ENCODE results near the gene TAGLN2.
"Not testable (repeated sequence)": the region's sequence is repeated elsewhere in the genome, so short reads cannot be mapped to it uniquely, and the experiment has no call there.

Gene TAGLN2

GRCh38 chr1:159899634-159900033, 25.7 kb downstream of the TAGLN2 start:
- not testable (repeated sequence) for DNase-seq (ENCODE audit: low read depth)

GRCh38 chr1:159898527-159898926, 26.8 kb downstream of the TAGLN2 start:
- no peak for DNase-seq (ENCODE audit: low read depth)

GRCh38 chr1:159897962-159898361, 27.3 kb downstream of the TAGLN2 start:
- DNase-seq (ENCODE audit: low read depth) = no peak

GRCh38 chr1:159896546-159896930, 28.8 kb downstream of the TAGLN2 start:
- DNase-seq (ENCODE audit: low read depth) = no peak

- DNase-seq (ENCODE audit: low read depth) = no peak
These were observed 29.3 kb downstream of the TAGLN2 start for GRCh38 chr1:159895836-159896545.

GRCh38 chr1:159895286-159895685, 30.0 kb downstream of the TAGLN2 start:
- DNase-seq (ENCODE audit: low read depth) = no peak

- no peak for DNase-seq (ENCODE audit: low read depth)
These were observed 32.4 kb downstream of the TAGLN2 start for GRCh38 chr1:159892944-159893343.

- DNase-seq (ENCODE audit: low read depth) = peak; percentile 66
These were observed 33.8 kb downstream of the TAGLN2 start for GRCh38 chr1:159891275-159892157.

- no peak for DNase-seq (ENCODE audit: low read depth)
These were observed 34.9 kb downstream of the TAGLN2 start for GRCh38 chr1:159890390-159890789.

GRCh38 chr1:159889821-159890252, 35.5 kb downstream of the TAGLN2 start:
- no peak for DNase-seq (ENCODE audit: low read depth)

GRCh38 chr1:159889202-159889601, 36.1 kb downstream of the TAGLN2 start:
- DNase-seq (ENCODE audit: low read depth) = no peak

- DNase-seq (ENCODE audit: low read depth) = no peak
These were observed 41.0 kb downstream of the TAGLN2 start for GRCh38 chr1:159884296-159884695.

- DNase-seq (ENCODE audit: low read depth) = no peak
These were observed 42.2 kb downstream of the TAGLN2 start for GRCh38 chr1:159883134-159883533.

- no peak for DNase-seq (ENCODE audit: low read depth)
These were observed 42.8 kb downstream of the TAGLN2 start for GRCh38 chr1:159882527-159882862.

GRCh38 chr1:159881622-159882526, 43.4 kb downstream of the TAGLN2 start:
- DNase-seq (ENCODE audit: low read depth) = no peak

GRCh38 chr1:159880430-159880829, 44.9 kb downstream of the TAGLN2 start:
- no peak for DNase-seq (ENCODE audit: low read depth)

- no peak for DNase-seq (ENCODE audit: low read depth)
These were observed 45.3 kb downstream of the TAGLN2 start for GRCh38 chr1:159879977-159880376.

- DNase-seq (ENCODE audit: low read depth) = no peak
These were observed 46.2 kb downstream of the TAGLN2 start for GRCh38 chr1:159879136-159879535.

GRCh38 chr1:159877695-159878444, 47.4 kb downstream of the TAGLN2 start:
- DNase-seq (ENCODE audit: low read depth) = no peak

GRCh38 chr1:159873530-159874143, 51.7 kb downstream of the TAGLN2 start:
- DNase-seq (ENCODE audit: low read depth) = no peak

GRCh38 chr1:159872891-159873290, 52.4 kb downstream of the TAGLN2 start:
- no peak for DNase-seq (ENCODE audit: low read depth)

All from stimulated activated CD8-positive, alpha-beta memory T cell treated with anti-CD3 and anti-CD28 coated beads, Interleukin-12 subunit alpha, Interleukin-12 subunit beta, amount 100 ng/mL, for 1 hour (primary cell).